ENCODE data around the gene POU2AF3.

DNA sequence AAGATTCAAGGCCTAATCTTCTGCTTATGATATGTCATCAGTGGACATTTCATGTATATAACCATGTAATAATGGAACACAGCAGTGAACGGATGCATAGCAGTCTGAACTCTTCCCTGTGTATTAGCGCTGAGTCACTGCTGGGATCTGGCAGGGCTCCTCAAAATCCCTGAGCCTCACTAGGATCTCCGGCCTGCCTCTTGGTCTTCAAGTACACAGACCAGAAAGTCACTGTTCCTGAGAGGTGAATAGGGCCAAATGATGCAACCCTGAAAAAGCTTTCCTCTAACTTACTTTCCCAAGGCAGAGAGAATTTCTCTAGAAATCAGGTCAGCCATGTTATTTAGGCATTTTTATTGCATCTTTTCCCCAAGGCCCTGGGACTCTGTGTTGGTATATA lies 45.7 kb downstream of the POU2AF3 start:
- no peak for TF ChIP-seq CTCF (conservative IDR thresholded peaks at IDR 0.05)
- TF ChIP-seq EZH2 (IDR thresholded peaks at IDR 0.05; ENCODE audit: low read depth): no peak
